Embryonic facial prominence (tissue), 1 donor: ENCODE measurements around the gene PEPD.

Experiments
- DNase-seq: peaks from one replicate; pipeline ENCODE4 v3.0.0-alpha.2; 2016; ENCODE audit errors: extremely low spot score

Gene PEPD

GRCh38 chr19:33472691-33473652 lies 48.6 kb downstream of the PEPD start:
- DNase-seq, result no peak

- no peak for DNase-seq
Observed at GRCh38 chr19:33472226-33472625, 49.4 kb downstream of the PEPD start.

- DNase-seq, result no peak
Observed at GRCh38 chr19:33471111-33471996, 50.2 kb downstream of the PEPD start.

GRCh38 chr19:33470686-33471085 lies 50.9 kb downstream of the PEPD start:
- no peak for DNase-seq

- no peak for DNase-seq
Observed at GRCh38 chr19:33470040-33470330, 51.6 kb downstream of the PEPD start.

- DNase-seq, result no peak
Observed at GRCh38 chr19:33469171-33470039, 52.2 kb downstream of the PEPD start.

GRCh38 chr19:33468361-33469170 lies 53.0 kb downstream of the PEPD start:
- DNase-seq, result no peak

GRCh38 chr19:33467851-33468250 lies 53.7 kb downstream of the PEPD start:
- DNase-seq, result no peak

GRCh38 chr19:33465834-33466233 lies 55.8 kb downstream of the PEPD start:
- DNase-seq, result no peak

GRCh38 chr19:33465371-33465770 lies 56.2 kb downstream of the PEPD start:
- no peak for DNase-seq

- no peak for DNase-seq
Observed at GRCh38 chr19:33464733-33465115, 56.9 kb downstream of the PEPD start.

GRCh38 chr19:33464010-33464732 lies 57.4 kb downstream of the PEPD start:
- no peak for DNase-seq

- no peak for DNase-seq
Observed at GRCh38 chr19:33463199-33463598, 58.4 kb downstream of the PEPD start.

GRCh38 chr19:33462112-33462791 lies 59.3 kb downstream of the PEPD start:
- DNase-seq, result no peak

GRCh38 chr19:33461256-33462111 lies 60.1 kb downstream of the PEPD start:
- DNase-seq, result no peak

GRCh38 chr19:33460221-33460908 lies 61.2 kb downstream of the PEPD start:
- DNase-seq, result no peak

GRCh38 chr19:33459222-33460090 lies 62.1 kb downstream of the PEPD start:
- DNase-seq, result no peak
